Peyer's patch (tissue), 4 donors: Measurements from ENCODE around the gene FAM50A. TPM values are rescaled to one million over a fixed set of nuclear protein-coding genes. Genes with fewer than 3 reads are reported as not detected.

ENCODE experiments used
- DNase-seq, 3 donors: peaks; one replicate each; pipeline ENCODE4 v3.0.0-alpha.2; 2017 to 2019
- H3K27ac ChIP-seq, 4 donors: fragments of 200-600 bp; sonication (generic); one replicate each; pipeline ENCODE4 v1.5.1; 2016 to 2019
- H3K27me3 ChIP-seq, 2 donors: fragments of 200-600 bp; sonication (generic); one replicate each; pipeline ENCODE4 v1.5.1; 2019
- H3K36me3 ChIP-seq, 3 donors: fragments of 200-600 bp; sonication (generic); one replicate each; pipeline ENCODE4 v1.5.1; 2016 to 2019
- H3K4me1 ChIP-seq, 4 donors: fragments of 200-600 bp; sonication (generic); one replicate each; pipeline ENCODE4 v1.5.1; 2016 to 2019
- H3K4me3 ChIP-seq, 4 donors: fragments of 200-600 bp; sonication (generic); 1 replicate in 3 of 4; 2 replicates in 1 of 4; pipeline ENCODE4 v1.5.1; 2016 to 2019; ENCODE audit warnings: mild to moderate bottlenecking in 1 of 4
- H3K9me3 ChIP-seq, 4 donors: fragments of 200-600 bp; sonication (generic); one replicate each; pipeline ENCODE4 v1.5.1; 2016 to 2019; ENCODE audit warnings: mild to moderate bottlenecking in 1 of 4
- POLR2A ChIP-seq, 2 donors: fragments of 450-650 bp; IDR thresholded peaks; one replicate each; pipeline ENCODE4 v1.5.1; 2017; ENCODE audit warnings: antibody characterized with exemption in 2 of 2, mild to moderate bottlenecking in 2 of 2, moderate library complexity in 2 of 2
- total RNA-seq, 4 donors: library from RNA; depleted of rRNA; stranded (reverse); fragments of >200 nt; gene quantifications; one replicate each; pipeline ENCODE4 v1.1.0, GENCODE V29; 2016
- TF ChIP-seq, protein P1 (sequence below), 6 experiments: fragments of 450-650 bp in 4 of 6; fragments of 200-600 bp in 2 of 6; sonication (generic) in 1 of 6; IDR thresholded peaks; one replicate each; pipeline ENCODE4 v1.5.1; 2017 to 2019; ENCODE audit warnings: antibody characterized with exemption in 6 of 6, mild to moderate bottlenecking in 3 of 6, moderate library complexity in 1 of 6

FAM50A gene
- total RNA-seq, 4 donors from 2014 or later: 35.6 to 212 (median 54.6) TPM

GRCh38 chrX:154402622-154403127 is 41.3 kb upstream of the FAM50A start:
- DNase-seq: no peak
- no peak overlapping the region for H3K4me3 ChIP-seq
- peaks cover 0 to 12% (median 0%) of the 10 kb centered on the region in 4 donors for H3K4me1 ChIP-seq
- H3K36me3 ChIP-seq: peaks cover 0 to 21% (median 0%) of the 10 kb centered on the region in 3 donors
- TF ChIP-seq, protein P1, sequence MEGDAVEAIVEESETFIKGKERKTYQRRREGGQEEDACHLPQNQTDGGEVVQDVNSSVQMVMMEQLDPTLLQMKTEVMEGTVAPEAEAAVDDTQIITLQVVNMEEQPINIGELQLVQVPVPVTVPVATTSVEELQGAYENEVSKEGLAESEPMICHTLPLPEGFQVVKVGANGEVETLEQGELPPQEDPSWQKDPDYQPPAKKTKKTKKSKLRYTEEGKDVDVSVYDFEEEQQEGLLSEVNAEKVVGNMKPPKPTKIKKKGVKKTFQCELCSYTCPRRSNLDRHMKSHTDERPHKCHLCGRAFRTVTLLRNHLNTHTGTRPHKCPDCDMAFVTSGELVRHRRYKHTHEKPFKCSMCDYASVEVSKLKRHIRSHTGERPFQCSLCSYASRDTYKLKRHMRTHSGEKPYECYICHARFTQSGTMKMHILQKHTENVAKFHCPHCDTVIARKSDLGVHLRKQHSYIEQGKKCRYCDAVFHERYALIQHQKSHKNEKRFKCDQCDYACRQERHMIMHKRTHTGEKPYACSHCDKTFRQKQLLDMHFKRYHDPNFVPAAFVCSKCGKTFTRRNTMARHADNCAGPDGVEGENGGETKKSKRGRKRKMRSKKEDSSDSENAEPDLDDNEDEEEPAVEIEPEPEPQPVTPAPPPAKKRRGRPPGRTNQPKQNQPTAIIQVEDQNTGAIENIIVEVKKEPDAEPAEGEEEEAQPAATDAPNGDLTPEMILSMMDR (IDR thresholded peaks at IDR 0.05): no peak
- no peak for TF ChIP-seq POLR2A (IDR thresholded peaks at IDR 0.05)
- H3K27me3 ChIP-seq: no peaks in the 10 kb centered on the region
- H3K27ac ChIP-seq: no peak overlapping the region
- no peaks in the 10 kb centered on the region for H3K9me3 ChIP-seq

- DNase-seq: no peak
- peaks cover 0 to 12% (median 0%) of the 10 kb centered on the region in 4 donors for H3K4me1 ChIP-seq
- H3K27ac ChIP-seq: no peak overlapping the region
- H3K4me3 ChIP-seq: no peak overlapping the region
- H3K27me3 ChIP-seq: no peaks in the 10 kb centered on the region
- no peaks in the 10 kb centered on the region for H3K9me3 ChIP-seq
- TF ChIP-seq, protein P1 (IDR thresholded peaks at IDR 0.05): no peak
- no peak for TF ChIP-seq POLR2A (IDR thresholded peaks at IDR 0.05)
- H3K36me3 ChIP-seq: peaks cover 0 to 21% (median 0%) of the 10 kb centered on the region in 3 donors
These were observed 40.7 kb upstream of the FAM50A start for GRCh38 chrX:154403192-154403591.

DNA sequence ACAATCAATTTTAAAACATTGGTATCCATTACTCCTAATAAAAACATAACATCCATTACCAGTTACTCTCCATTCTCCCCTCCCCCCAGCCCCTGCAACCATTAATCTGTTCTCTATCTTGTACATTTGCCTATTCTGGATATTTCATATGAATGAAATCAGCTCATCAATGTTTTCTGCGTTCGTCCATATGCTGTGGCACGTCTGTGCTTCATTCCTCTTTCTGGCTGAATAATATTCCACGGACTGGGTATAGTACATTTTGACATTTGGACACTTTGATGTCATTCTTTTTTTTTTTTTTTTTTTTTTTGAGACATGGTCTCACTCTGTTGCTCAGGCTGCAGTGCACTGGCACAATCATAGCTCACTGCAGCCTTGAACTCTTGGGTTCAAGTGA is 40.1 kb upstream of the FAM50A start:
- no peak overlapping the region for H3K27ac ChIP-seq
- no peak overlapping the region for H3K4me3 ChIP-seq
- peaks cover 0 to 21% (median 0%) of the 10 kb centered on the region in 3 donors for H3K36me3 ChIP-seq
- no peaks in the 10 kb centered on the region for H3K9me3 ChIP-seq
- H3K27me3 ChIP-seq: no peaks in the 10 kb centered on the region
- TF ChIP-seq, protein P1 (IDR thresholded peaks at IDR 0.05): no peak
- no peak for TF ChIP-seq POLR2A (IDR thresholded peaks at IDR 0.05)
- peaks cover 0 to 12% (median 0%) of the 10 kb centered on the region in 4 donors for H3K4me1 ChIP-seq
- DNase-seq: no peak

DNA sequence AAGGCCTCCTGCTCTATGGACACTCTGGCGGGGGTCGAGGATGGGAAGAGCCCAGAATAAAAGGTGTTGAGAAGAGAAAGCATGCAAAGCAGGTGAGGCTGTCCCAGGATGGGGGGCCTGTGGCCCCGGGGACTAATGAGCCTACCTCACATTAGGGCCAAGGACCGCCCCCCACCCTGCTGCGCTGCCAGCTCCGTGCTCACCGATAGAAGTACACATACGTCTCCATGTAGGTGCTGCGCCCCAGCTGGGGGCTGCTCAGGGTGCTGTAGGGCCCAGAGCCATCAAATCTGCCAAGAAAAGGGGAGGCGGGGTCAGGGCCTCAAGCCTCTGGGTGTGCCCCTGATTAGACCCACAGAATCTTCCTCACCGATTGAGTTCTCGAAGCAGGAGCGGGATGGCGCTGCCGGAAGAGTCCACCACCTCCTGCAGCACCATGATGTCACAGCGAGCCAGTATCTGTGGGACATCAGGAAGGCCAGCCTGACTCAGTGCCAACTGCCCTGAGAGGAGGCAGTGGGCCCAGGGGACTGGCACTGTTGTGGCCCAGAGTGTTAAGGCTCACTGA is 39.2 kb upstream of the FAM50A start:
- no peaks in the 10 kb centered on the region for H3K27me3 ChIP-seq
- H3K9me3 ChIP-seq: no peaks in the 10 kb centered on the region
- TF ChIP-seq POLR2A (IDR thresholded peaks at IDR 0.05): no peak
- TF ChIP-seq, protein P1 (IDR thresholded peaks at IDR 0.05): no peak
- H3K27ac ChIP-seq: no peak overlapping the region
- peaks cover 0 to 14% (median 0%) of the 10 kb centered on the region in 3 donors for H3K36me3 ChIP-seq
- no peak for DNase-seq
- H3K4me3 ChIP-seq: no peak overlapping the region
- H3K4me1 ChIP-seq: peaks cover 0 to 7% (median 0%) of the 10 kb centered on the region in 4 donors

- peak overlapping the region; percentile 14 to 51 (median 31) for H3K4me3 ChIP-seq
- H3K27me3 ChIP-seq: no peaks in the 10 kb centered on the region
- TF ChIP-seq POLR2A (IDR thresholded peaks at IDR 0.05): peak in 1 of 2 donors; percentile 21
- TF ChIP-seq, protein P1 (IDR thresholded peaks at IDR 0.05): no peak
- no peaks in the 10 kb centered on the region for H3K36me3 ChIP-seq
- no peaks in the 10 kb centered on the region for H3K9me3 ChIP-seq
- DNase-seq: no peak
- H3K4me1 ChIP-seq: no peaks in the 10 kb centered on the region
- H3K27ac ChIP-seq: peak overlapping the region; percentile 60 to 85 (median 76)
These were observed 35.2 kb upstream of the FAM50A start for GRCh38 chrX:154408659-154409221.
